NCI-H1417 treated with DMSO at 0.1 percent for 48 hours (cell line): Measurements from ENCODE around the gene TM4SF1.
"Not testable (repeated sequence)": the region's sequence is repeated elsewhere in the genome, so short reads cannot be mapped to it uniquely, and the experiment has no call there.

Experiments
- DNase-seq: peaks from one replicate; lab custom pipeline; 2025; lab: John Stamatoyannopoulos, UW

The TM4SF1 gene

GRCh38 chr3:149395107-149396089 is 17.9 kb upstream of the TM4SF1 start:
- DNase-seq, result no peak

- no peak for DNase-seq
Observed at GRCh38 chr3:149393345-149394160, 16.1 kb upstream of the TM4SF1 start.

GRCh38 chr3:149391960-149392359 is 14.5 kb upstream of the TM4SF1 start:
- DNase-seq, result no peak

GRCh38 chr3:149390772-149391212 is 13.3 kb upstream of the TM4SF1 start:
- no peak for DNase-seq

GRCh38 chr3:149390294-149390693 is 12.8 kb upstream of the TM4SF1 start:
- DNase-seq, result no peak

- DNase-seq, result no peak
Observed at GRCh38 chr3:149388531-149389417, 11.3 kb upstream of the TM4SF1 start.

GRCh38 chr3:149388001-149388440 is 10.6 kb upstream of the TM4SF1 start:
- no peak for DNase-seq

GRCh38 chr3:149386299-149386606 is 8.8 kb upstream of the TM4SF1 start:
- no peak for DNase-seq

GRCh38 chr3:149385617-149386298 is 8.3 kb upstream of the TM4SF1 start:
- DNase-seq, result no peak

- no peak for DNase-seq
Observed at GRCh38 chr3:149384911-149385321, 7.5 kb upstream of the TM4SF1 start.

GRCh38 chr3:149384167-149384566 is 6.7 kb upstream of the TM4SF1 start:
- DNase-seq, result no peak

- DNase-seq, result no peak
Observed at GRCh38 chr3:149383703-149384102, 6.3 kb upstream of the TM4SF1 start.

GRCh38 chr3:149382518-149382917 is 5.1 kb upstream of the TM4SF1 start:
- DNase-seq, result no peak

GRCh38 chr3:149382101-149382467 is 4.6 kb upstream of the TM4SF1 start:
- DNase-seq, result no peak

- no peak for DNase-seq
Observed at GRCh38 chr3:149381173-149382100, 4.0 kb upstream of the TM4SF1 start.

- not testable (repeated sequence) for DNase-seq
Observed at GRCh38 chr3:149380220-149380619, 2.8 kb upstream of the TM4SF1 start.

GRCh38 chr3:149378478-149379309 is 1.2 kb upstream of the TM4SF1 start:
- no peak for DNase-seq

- DNase-seq, result no peak
Observed at GRCh38 chr3:149376718-149377407, 586 bp downstream of the TM4SF1 start.
